LoVo (cell line): ENCODE measurements around the gene PMP22.

Experiments used
- DNase-seq: peaks from one replicate; pipeline ENCODE4 v3.0.0-alpha.2; 2016; ENCODE audit warnings: low spot score

Gene PMP22

DNA sequence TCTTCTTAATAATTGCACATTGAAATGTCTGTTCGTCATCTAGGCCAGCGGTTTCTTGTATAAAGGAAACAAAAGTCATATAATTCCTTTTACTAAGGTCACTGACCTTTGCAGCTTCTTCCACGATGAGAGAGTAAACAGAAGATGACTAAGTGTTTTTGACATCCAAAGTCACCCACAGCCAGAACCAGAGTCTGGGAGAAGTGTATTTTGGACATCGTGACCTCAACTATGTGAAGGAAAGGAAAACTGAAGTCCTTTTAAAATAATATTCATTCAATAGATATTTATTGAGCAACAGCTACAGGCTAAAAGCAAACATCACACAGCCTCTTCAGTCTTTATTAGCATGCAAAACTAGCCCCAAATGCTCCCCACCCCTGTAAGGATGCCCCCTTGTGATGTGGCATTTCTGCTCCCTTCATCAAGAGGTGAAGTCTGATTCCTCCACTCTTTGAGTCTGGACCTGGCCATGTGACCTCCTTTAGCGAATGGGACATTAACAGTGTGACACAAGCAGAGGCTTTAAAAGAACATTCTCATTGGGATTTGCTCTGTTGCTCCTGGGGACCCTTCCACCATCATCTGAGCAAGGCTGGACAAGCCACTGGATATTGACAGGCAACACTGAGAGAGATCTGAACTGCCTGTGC lies 8.1 kb upstream of the PMP22 start:
- peak; percentile 41 for DNase-seq

DNA sequence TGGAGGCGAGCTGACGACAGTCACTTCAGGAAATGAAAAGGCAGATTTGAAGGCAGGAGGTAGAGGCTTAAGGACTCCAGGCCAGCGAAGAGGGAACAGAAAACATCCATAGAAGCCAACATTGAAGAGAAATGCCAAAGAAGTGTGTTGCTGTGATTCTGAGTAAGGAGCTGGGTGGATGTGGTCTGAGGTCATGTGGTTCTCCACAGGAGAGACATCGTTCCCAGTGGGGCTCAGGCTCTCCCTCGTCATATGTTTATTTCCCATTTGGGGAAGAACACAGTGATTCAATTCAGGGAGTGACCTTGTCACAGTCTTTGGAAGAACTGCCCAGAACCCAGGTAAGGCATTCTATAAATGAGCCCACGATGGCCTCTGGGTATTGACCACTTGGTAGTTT lies 6.6 kb upstream of the PMP22 start:
- DNase-seq, result no peak

DNA sequence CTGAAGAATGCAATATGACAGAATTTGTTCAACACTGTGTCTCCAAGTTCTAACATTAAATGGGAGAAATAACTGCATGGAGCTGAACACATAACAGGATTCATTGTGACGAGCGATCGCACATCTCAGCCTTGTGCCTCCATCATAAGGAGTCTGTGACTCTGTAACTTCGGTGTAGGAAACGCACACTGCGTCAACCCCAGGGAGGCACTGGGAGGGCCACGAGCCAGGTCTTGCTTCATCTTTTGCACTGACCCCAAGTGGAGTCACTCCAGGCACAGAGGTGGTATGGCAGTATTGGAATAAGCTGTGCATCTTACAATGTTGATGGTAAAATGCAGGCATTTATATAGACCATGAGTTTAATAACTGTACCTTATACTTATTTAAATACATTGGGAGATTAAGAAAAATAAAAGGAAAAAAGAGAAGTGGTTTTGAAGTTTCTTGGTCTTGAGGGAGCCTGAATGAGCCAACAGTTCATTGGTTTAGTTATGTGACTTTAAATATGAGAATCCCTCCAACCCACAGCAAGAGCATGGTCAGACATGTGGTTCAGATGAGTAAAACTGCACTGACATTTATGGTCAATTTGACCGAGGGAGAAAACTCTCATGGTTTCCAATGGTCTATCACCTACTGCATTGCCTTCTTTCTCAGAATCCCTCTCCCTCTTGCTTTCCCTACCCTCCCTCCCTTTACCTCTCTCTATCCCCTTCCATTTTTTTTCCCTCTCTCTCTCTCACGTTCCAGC lies 5.7 kb upstream of the PMP22 start:
- no peak for DNase-seq

DNA sequence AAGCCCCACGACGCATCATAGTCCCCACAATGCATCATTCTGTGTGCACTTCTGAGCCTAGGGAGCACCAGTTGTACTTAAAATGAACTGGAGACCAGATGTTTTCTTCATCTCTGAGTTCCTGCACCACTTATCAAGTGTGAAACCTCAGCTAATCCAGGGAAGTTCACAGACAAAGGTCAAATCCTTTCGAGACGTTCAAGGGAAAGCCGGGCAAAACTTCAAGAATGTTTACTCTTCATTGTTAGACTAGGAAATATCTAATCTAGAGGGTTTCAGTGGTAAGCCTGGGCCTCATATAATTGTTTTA lies 4.6 kb upstream of the PMP22 start:
- DNase-seq, result no peak

DNA sequence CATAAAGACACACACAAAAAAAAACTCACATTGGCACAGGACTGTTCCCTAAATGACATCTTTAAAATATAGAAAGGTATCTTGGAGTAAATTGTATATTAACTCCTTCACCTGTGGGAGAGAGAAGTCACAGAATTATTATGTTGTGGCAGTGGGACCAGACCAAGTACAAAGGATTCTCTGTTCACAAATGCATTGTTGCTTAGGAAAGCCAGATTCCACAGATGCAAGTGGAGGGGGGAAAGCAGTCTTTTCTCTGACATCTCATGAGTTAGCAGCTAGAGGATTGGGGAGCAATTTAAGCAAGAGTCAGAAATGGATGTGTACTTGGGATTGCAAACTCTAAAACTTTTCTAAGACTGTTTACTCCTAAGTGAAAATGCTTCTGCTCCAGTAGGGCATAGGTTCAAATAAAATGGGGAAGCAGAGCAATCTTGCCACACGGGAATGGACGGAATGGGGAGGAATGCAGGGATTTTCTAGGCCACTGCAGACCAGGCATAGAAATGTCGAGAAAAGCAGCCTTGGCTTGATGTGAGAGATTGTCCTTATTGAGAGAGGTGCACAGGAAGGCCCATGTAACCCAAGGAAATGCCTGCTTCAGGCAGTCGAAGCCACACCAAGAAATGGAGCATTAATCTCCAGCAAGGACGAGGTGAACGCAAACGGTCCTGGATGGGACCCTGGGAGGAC lies 4.1 kb upstream of the PMP22 start:
- DNase-seq, result no peak

DNA sequence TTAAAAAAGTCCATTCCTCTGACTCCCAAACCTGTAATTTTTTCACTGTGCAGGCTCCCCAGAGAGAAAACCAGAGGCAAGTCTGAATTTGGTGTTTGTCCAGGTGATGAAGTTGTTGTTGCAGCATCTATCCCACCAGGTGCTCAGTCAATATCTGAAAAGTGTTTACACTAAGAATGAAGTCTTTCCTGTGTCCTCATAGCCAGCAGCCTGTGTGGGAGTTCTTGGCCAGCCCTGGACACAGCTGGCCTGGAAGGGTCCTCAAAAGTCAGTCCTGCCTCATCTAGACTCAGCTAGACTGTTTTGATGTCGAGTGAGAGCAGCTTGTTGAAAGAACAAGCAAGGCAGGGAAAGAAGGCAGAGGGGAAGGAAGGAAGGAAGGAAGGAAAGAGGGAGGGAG lies 3.3 kb upstream of the PMP22 start:
- DNase-seq, result no peak

DNA sequence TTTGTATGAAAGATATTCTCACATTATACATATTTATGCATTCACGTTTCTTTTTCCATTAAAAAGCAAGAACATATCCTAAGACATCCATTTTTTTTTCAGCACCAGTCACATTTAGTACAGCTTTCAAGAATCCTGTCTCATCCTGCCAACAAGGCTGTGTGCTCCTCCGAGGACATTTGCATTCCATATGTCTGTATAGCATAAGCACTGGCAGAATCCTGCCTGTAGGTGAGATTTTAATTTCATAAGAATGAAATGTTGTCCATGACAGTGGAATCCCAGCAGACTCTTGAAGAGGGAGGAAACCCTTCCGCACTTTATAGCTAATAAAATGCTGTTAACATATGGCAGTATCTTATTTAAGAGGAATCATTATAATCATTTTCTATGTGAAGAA lies 2.9 kb upstream of the PMP22 start:
- DNase-seq, result no peak

DNA sequence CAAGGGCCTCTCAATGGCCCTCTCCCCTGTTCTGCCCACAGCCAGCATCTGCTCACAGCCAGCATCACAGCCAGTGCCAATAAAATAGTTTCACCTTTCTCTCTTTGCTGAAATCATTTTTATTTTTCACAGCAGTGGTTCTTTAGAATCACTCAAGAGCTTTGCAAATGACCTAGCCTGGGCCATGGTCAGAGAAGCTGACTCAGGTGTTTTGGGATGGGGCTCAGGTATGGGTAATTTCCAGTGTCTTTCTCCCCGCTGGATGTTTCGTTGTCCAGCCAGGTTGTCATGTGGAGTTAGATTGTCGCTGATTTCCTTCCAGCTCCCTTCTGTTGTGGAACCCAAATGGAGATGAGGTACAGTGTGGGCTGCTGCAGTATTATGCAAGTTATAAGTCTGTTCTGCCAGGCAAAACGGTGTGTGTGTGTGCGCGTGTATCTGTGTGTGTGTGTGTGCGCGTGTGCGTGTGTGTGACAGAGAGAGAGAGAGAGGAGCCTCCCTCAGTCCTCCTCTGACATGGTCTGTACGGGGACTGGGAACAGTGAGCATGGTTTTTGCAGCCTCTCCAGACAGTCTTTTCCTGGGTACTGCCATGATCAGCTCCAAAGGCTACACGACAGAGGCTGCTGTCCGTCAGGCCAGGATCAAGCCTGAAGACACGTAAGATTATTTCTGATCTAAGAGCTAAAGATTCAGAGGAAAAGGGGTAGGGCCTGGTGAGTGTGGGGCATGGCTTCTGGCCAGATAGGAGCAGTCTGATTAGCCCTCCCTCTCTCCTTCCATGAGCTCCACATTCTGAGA lies 1.4 kb upstream of the PMP22 start:
- no peak for DNase-seq

DNA sequence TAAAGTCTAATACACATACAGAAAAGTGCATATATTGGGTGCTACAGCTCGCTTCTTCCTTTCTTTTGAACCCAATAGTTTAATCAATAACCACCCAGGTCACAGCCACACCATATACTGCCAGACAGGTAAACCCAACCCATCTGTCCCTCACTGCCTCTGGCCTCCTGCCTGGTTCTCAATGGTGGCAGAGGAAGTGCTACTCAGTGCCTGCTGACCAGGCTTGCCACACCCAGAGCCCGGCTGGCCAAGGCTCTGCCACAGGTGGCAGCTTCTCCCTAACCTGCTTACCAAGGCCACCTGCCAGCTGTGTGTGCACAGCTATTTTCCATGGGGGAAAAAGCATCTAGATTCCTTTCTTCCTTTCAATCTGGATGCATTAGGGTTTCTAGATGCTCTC lies 584 bp downstream of the PMP22 start:
- peak; percentile 31 for DNase-seq

DNA sequence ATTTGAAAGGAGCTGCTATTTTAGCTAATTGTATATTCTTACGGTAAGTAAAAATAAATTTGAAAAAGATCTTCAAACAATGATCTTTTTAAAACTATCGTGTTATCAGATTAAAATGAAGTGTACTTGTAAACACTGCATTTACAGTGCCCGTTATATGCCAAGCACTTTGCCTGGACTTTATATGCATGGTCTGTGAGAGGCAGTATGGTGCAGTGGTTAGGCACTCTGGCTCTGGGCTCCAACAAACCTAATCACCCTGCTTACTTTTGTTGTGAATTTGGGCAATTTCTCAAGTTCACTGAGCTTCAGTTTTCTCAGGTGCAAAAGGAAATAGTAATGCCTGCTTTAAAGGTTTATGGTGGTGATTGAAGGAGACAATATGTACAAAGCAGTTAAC lies 1.4 kb downstream of the PMP22 start:
- no peak for DNase-seq

DNA sequence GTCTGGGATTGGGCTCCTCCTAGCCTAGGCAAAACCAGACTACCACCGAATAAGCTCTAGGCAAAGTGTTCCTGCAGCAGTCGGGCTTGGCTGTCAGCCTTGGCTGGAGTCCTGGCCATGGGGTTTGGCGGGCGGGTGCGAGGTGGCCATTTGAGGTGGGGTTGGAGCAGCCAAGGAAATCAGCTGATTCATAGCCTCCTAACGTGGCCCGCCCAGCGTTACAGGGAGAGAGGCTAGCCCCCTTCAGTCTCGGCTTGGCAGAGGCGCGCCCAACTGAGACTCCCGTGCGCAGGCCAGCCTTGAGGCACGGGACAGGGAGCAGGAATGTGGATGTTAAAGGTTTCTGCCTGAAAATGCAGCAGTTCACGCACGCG lies 1.9 kb downstream of the PMP22 start:
- DNase-seq, result peak; percentile 74

DNA sequence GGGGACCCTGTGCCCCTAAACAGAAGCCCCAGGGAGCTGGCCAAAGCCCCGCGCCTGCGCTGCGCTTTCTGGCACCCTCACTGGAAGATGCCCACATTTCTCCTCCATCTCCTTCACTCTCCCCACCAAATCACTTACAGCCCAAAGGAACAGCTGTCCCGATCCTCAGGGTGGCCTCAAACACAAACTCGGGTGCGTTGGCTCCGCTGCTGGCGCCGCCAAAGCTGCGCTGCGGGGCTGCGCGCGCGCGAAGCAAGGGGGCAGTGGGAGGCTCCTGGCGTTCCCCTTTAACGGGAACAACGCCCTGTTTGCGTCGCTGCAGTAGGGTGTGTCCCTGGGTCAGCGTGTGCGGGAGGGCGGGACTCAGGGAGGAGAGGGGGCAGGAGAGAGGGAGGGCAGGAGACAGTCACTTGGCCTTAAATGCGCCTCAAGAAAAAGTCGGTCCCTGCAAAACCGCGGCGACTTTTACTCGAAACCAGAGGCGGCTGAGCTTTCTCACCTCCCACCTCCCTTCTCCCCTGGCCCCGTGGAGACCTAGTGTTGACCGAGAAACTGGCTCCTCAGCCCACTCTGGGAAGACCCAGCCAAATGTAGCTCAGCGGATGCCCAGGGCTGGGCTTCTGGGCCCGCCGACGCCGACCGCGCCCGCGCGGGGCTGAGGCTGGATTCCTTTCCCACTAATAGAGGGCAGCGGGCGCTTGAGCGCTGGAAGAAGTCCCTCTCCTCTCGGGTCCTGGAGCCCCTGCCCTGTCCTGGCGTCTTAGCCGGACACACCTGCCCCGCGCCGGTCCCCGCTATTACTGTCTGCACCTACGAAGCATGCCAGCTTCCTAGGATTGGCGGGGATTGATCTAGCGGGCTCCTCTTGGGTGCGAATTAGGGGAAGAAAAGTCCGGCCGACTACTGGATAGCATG lies 2.6 kb downstream of the PMP22 start:
- DNase-seq, result peak; percentile 89

DNA sequence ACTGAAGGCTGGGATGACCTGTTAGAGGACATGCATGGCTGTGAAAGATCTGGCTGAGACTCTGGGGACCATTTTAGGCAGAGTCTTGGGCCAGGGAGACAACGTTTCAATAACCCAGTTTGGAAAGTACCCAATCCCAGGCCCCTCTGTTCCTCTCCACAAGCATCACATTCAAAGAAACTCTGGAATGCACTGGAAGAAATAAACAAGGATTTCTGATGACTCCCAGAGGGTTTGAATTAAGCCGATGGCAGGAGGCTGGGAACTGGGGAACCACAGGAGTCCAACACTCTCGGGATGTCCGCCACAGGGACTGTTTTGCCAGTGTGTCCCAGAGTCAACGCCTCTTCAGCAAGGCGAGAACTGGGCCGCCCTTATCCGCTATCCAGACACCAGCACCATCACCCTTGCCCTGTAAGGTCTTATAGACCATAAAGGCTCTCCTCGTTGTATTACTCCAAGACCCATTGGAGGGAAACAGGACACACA lies 3.3 kb downstream of the PMP22 start:
- no peak for DNase-seq

DNA sequence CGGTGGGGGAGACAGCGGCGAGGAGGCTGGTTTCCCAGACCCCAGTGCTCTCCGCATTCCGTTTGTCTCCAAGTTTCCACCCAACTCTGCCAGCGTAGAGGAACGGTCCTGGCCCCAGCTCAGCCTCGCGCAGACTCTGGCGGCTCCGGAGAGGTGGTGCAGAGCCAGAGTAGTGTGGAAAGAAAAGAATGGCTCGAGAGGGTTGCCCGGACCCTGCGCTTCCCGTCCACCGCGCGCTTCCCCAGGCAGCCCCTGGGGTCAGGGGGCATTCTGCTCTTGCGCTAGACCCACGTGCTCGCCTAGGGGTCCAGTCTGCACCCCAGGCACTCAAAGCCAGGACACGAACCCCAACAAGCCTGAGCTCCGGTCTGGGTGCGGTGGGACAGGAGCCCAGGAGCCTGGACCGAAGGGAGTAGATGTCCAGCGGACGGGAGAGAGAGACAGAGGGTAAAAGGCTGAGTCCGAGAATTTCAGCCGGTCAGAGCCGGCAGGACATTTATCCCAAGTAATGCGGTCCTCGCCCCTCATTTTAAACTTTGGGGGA lies 3.8 kb downstream of the PMP22 start:
- peak; percentile 52 for DNase-seq

DNA sequence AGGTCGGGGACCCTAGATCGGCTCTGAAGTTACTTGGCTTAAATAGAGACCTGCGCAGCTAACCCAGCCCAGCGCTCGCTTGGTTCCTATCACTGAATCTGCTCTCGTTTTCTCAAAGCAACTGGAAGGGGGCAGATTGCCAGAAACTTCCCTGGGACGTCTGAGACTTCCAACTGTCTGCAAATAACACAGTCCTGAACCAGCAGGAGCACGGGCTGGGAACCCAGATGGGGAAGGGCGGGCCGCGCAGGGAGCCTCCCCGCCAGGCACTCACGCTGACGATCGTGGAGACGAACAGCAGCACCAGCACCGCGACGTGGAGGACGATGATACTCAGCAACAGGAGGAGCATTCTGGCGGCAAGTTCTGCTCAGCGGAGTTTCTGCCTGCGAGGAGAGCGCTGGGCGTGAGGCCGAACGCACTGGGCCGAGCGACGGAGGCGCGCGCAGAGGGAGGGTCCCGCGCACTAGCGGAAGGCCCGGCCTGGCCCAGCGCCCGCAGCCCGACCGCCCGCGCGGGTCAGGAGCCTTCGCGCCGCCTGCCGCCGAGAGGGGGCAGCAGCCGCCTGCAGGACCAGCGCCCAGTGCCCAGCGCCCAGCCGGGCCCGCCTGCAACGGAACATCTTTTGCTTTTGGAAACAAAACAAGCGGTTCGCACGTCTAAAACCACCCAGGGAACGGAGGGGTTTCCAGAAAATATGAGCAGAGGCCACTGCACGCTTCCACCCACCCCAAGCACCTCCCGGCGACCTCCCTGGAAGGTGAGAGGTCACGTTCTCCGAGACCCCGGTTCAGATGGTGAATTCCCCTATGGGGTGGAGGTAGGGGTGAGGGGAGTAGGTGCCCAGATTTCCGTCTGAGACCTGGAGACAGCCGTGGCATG lies 4.5 kb downstream of the PMP22 start:
- peak; percentile 83 for DNase-seq

DNA sequence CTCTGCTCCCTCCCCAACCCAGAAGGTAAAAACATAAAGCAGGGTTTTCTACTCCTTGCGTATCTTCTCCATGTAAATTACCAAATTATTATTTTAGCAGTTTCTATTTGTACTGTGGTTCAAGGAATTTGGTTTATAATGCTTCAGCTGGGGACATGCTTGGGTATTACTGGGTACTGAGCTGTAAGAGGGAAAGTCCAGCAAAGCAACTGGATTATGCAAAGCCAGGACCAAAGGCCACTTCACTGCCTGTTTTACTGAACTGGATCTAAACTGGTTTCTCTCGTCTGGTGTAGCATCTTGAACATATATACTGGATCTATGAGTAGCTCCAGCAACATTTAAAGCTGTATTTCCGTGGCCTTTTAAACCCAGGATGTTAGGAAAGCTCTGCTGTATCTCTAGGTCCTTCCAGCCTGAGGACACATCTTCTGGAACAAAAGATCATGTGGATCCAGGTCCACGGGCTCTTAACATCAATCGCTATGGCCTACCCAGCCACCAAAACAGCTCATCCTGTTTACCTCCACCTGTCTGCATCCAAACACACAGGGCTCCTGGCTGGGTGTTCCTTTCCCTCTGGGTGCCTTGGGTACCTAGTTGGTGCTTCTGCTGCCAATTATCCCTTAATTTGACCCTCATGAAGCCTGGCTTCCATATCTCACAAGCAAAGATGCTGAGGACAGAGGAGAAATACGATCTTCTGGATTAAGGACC lies 7.2 kb downstream of the PMP22 start:
- DNase-seq, result no peak

DNA sequence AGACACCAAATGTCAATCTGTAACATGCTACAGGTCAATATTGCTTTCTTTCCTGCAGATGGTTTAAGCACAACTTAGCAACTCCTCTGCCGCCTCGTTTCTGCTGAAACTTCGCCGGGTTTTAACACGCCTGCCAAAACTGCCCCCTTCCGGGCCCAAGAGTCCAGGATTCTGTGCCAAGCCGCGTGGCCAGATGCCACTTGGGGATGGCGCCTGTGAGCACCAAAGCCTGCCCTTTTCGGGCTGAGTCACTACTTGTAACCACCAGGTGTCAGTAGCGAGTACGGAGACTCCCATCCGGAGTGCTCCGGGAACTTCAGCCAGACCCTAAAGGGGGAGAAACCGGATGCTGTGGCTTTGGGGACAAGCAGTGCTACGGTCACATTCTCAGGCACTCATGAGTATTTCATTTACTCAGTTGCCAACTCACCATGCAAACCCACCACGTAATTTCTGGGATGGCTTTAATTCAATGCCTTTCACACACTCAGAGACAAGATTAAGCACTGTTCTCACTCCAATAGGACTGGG lies 7.8 kb downstream of the PMP22 start:
- peak; percentile 76 for DNase-seq

DNA sequence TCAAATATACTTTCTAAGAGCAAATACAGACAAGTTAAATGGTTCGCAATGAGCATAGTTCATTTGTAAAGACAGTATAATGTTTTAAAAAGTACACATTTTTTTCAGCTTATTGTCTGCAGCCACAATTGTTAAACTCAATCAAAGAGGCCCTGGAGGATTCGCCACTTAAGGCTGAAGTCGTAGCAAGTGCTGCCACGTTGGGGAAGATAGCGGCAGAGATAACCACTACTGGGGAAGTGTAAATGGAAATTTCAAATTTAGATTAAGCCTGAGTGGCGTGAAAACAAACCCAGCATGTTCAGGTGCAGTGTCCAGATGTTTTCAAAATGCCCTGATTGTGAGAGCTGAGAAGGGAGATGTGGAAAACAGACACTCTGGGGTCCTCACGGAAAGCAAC lies 8.4 kb downstream of the PMP22 start:
- DNase-seq, result no peak
